Activated naive CD4-positive, alpha-beta T cell treated with anti-CD3 and anti-CD28 coated beads for 36 hours (primary cell): ENCODE data around the gene VEZT. TPM values are rescaled to one million over a fixed set of nuclear protein-coding genes. Genes with fewer than 3 reads are reported as not detected.

ENCODE experiments used
- CTCF ChIA-PET: fragments of 350-600 bp; sonication (Branson Sonifier 250); formaldehyde crosslinking; loops from one replicate; lab custom pipeline; 2021; ENCODE audit warnings: antibody characterized with exemption; lab: Charles Lee
- DNase-seq: peaks from one replicate; pipeline ENCODE4 v3.0.0-alpha.2; 2020
- H3K27ac Mint-ChIP-seq: one replicate; pipeline ENCODE4 v1.8.0; 2021; ENCODE audit warnings: mild to moderate bottlenecking, mixed read lengths
- H3K27me3 Mint-ChIP-seq: one replicate; pipeline ENCODE4 v1.8.0; 2021; ENCODE audit warnings: low read depth, mixed read lengths
- H3K36me3 Mint-ChIP-seq: one replicate; pipeline ENCODE4 v1.8.0; 2021; ENCODE audit warnings: low read depth, mixed read lengths
- H3K4me1 Mint-ChIP-seq: one replicate; pipeline ENCODE4 v1.8.0; 2021; ENCODE audit warnings: low read depth, mixed read lengths
- H3K4me3 Mint-ChIP-seq: one replicate; pipeline ENCODE4 v1.8.0; 2021; ENCODE audit warnings: mild to moderate bottlenecking, moderate library complexity, mixed read lengths
- H3K9me3 Mint-ChIP-seq: one replicate; pipeline ENCODE4 v1.8.0; 2021; ENCODE audit warnings: mixed read lengths
- intact Hi-C: fragments of 100-400 bp; cut with micrococcal nuclease; formaldehyde crosslinking; loops from one replicate; pipeline ENCODE4 v1.15.1; 2023
- microRNA-seq: library from miRNA; unstranded; fragments of <30 nt; microRNA quantifications from one replicate; pipeline ENCODE4 v1.2.0, GENCODE V29; 2022; ENCODE audit warnings: borderline microRNAs expressed, borderline replicate concordance
- total RNA-seq, 2 experiments: library from RNA; stranded (reverse); gene quantifications; one replicate each; pipeline ENCODE4 v1.2.3, GENCODE V29; 2021

VEZT gene
- total RNA-seq, 2 experiments from 2014 or later, result 41.3 to 42.5 TPM

DNA sequence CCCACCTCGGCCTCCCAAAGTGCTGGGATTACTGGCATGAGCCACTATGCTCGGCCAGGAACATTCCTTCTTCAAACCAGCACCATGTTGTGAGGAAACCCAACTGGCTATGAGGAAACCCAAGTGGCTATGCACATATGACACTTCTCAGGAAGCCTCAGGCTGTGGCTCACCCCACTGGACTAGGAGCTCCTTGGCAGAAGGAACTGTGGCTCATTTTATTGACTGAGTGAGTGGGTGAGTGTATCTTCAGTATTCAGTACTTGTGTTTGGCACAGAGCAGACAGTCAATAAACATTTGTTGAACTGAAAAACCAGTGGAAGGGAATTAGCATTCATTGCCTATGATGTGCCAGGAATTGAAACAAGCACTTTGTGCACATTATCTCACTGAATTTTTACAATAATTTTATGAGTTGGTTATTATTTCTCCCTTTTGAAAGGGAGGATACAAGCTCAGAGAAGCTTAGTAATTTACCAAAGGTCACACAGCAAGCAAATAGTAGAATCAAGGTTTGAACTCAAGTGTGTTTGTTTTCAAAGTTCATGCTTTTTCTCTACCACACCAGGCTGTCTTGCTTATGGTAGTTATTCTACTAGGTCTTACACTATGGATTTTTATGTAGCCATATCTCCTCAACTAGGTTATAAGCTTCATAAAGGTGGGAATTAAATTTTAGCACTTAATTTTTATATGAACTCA lies 121.6 kb downstream of the VEZT start:
- intact Hi-C loops, result no loop called here
- no peaks in the 10 kb centered on the region for H3K36me3 Mint-ChIP-seq
- peaks cover 2% of the 10 kb centered on the region for H3K9me3 Mint-ChIP-seq
- H3K4me1 Mint-ChIP-seq, result peaks cover 8% of the 10 kb centered on the region
- H3K27me3 Mint-ChIP-seq, result no peaks in the 10 kb centered on the region
- no peak overlapping the region for H3K4me3 Mint-ChIP-seq
- CTCF ChIA-PET, result interaction anchor here (0.6 kb wide), 1 partner anchor 222 kb away, joined by 3 read pairs; no protein-coding TSS in a partner anchor
- DNase-seq, result no peak
- no peak overlapping the region for H3K27ac Mint-ChIP-seq

DNA sequence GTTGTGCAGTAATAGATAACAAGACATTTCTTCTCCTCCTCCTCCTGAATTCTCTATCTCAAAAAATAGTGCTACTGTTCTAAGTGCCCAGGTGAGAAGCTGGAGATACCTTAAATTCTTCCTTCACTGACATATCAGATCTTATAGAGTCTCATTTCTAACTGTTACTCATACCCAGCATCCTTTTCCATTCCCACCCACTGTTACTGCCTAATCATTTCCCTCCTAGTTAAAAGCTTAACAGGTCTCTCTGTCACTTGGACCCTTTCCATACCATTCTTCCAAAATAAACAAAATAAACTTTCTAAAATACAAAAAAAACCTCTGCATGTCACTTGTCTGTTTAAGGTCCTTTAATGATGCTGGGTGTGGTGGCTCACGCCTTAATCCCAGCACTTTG lies 124.4 kb downstream of the VEZT start:
- DNase-seq, result no peak
- intact Hi-C loops, result no loop called here
- CTCF ChIA-PET, result interaction anchor here (1.1 to 1.5 kb wide), 2 partner anchors 190 to 193 kb away, joined by 3 read pairs; no protein-coding TSS in a partner anchor
- H3K9me3 Mint-ChIP-seq, result peaks cover 2% of the 10 kb centered on the region
- no peaks in the 10 kb centered on the region for H3K27me3 Mint-ChIP-seq
- peaks cover 4% of the 10 kb centered on the region for H3K4me1 Mint-ChIP-seq
- H3K4me3 Mint-ChIP-seq, result no peak overlapping the region
- H3K27ac Mint-ChIP-seq, result no peak overlapping the region
- H3K36me3 Mint-ChIP-seq, result no peaks in the 10 kb centered on the region

DNA sequence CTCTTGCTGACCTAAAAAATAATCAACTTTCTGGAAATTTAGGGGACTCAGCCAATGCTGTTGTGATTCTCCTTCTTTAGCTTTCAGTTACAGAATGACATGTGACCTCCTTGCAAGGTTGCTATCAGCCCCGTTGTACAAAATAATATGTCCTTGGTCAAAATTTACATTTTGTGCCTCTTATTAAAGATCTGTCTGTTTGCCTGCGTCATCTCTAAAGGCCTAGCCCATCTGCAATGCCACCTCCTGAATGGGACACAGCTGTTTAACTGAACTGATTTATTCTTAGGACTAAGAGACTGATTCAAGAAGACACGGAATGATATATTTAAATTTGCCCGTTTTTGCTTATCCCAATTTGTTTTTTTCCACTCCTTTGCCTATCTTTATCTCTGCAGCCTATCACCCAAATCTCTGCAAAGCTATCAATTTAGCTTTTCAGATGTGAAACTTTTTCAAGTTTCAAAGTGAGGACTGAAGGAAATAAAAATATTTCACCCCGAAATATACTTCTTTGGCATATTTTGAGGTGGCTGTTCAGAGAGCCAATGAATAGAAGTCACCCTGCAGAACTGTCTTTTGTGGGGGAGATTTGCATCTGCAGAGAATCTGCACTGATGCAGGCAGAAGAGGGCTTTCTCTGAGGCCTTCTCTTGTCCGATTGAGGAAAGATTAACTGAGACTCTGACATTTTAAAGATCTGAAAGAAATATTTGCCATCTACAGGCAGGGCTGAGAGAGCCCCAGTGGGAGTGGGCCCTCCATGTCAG lies 126.0 kb downstream of the VEZT start:
- intact Hi-C loops, result no loop called here
- peaks cover 4% of the 10 kb centered on the region for H3K4me1 Mint-ChIP-seq
- no peaks in the 10 kb centered on the region for H3K36me3 Mint-ChIP-seq
- peaks cover 2% of the 10 kb centered on the region for H3K9me3 Mint-ChIP-seq
- no peaks in the 10 kb centered on the region for H3K27me3 Mint-ChIP-seq
- CTCF ChIA-PET, result interaction anchor here (1.2 kb wide), 1 partner anchor 191 kb away, joined by 4 read pairs; no protein-coding TSS in a partner anchor
- H3K27ac Mint-ChIP-seq, result no peak overlapping the region
- DNase-seq, result no peak
- H3K4me3 Mint-ChIP-seq, result no peak overlapping the region

DNA sequence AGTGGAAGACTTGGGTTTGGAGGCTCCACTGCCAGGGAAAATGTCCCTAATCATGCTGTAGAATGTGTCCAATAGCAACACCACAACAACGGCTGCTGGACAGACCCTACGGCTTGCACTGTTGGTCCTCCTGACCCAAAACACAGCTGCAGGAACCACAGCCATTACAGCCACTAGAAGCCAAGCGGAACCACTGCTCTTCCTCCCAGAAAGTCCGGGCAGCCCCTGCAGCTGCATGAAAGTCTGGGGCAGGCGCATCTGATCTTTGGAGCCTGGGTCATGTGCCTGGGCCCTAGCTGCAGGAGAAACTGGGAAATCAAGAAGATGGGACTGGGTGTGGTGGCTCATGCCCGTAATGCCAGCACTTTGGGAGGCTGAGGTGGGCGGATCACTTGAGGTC lies 131.7 kb downstream of the VEZT start:
- CTCF ChIA-PET, result no interaction called here
- Mint-ChIP-seq H3K4me3 (no peak overlapping the region), H3K27me3 (no peaks in the 10 kb centered on the region), H3K36me3 (no peaks in the 10 kb centered on the region), H3K27ac (no peak overlapping the region), H3K4me1 (no peaks in the 10 kb centered on the region), H3K9me3 (no peaks in the 10 kb centered on the region)
- intact Hi-C loops, result no loop called here
- no peak for DNase-seq

DNA sequence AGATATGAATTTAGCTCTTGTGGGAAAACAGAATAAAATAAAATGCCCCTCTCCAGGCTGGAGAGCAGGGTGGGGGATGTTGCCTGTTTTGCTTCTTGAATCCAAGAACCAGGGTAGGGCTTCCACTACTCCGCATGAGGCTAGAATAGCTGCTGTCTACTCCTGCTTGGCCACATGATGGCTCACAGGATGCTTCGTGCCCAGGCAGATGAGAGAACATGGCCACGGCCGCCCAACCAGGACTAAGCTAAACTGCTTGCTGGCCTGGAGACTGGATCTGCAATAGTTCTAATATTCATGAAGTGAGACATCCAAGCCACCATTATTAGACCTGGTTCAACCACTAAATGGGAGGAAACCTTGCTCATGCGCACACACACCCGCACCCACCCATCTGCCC lies 134.1 kb downstream of the VEZT start:
- H3K36me3 Mint-ChIP-seq, result no peaks in the 10 kb centered on the region
- CTCF ChIA-PET, result interaction anchor here (0.7 kb wide), 1 partner anchor 8 kb away, joined by 3 read pairs; no protein-coding TSS in a partner anchor
- DNase-seq, result no peak
- no peak overlapping the region for H3K4me3 Mint-ChIP-seq
- intact Hi-C loops, result no loop called here
- H3K9me3 Mint-ChIP-seq, result no peaks in the 10 kb centered on the region
- no peak overlapping the region for H3K27ac Mint-ChIP-seq
- H3K27me3 Mint-ChIP-seq, result no peaks in the 10 kb centered on the region
- no peaks in the 10 kb centered on the region for H3K4me1 Mint-ChIP-seq

Small RNAs within 50 kb of the gene (microRNA-seq; reads per million reads assigned to microRNA genes)
- gene MIR331 (218 reads per million, percentile 69 among the genes with 10 or more reads in this experiment), gene MIR3685 (not detected)

Other genes starting within 250 kb of the VEZT start
- gene NDUFA12, start 214.1 kb upstream of the VEZT start, total RNA-seq, result 100 to 1,000 TPM; 147 to 160 TPM
- 10 to 100 TPM; 19.8 to 24.6 TPM for gene NR2C1, start 144.2 kb upstream of the VEZT start, total RNA-seq
- gene FGD6, start 340 bp upstream of the VEZT start, total RNA-seq, result 1 to 10 TPM; 2.0 TPM